Measurements from ENCODE around the gene PRAMEF11. TPM values are rescaled to one million over a fixed set of nuclear protein-coding genes. Genes with fewer than 3 reads are reported as not detected.
"Not testable (repeated sequence)": the region's sequence is repeated elsewhere in the genome, so short reads cannot be mapped to it uniquely, and the experiment has no call there.

Gene PRAMEF11
- total RNA-seq, 1 donor from 2014 or later, result not detected

DNA sequence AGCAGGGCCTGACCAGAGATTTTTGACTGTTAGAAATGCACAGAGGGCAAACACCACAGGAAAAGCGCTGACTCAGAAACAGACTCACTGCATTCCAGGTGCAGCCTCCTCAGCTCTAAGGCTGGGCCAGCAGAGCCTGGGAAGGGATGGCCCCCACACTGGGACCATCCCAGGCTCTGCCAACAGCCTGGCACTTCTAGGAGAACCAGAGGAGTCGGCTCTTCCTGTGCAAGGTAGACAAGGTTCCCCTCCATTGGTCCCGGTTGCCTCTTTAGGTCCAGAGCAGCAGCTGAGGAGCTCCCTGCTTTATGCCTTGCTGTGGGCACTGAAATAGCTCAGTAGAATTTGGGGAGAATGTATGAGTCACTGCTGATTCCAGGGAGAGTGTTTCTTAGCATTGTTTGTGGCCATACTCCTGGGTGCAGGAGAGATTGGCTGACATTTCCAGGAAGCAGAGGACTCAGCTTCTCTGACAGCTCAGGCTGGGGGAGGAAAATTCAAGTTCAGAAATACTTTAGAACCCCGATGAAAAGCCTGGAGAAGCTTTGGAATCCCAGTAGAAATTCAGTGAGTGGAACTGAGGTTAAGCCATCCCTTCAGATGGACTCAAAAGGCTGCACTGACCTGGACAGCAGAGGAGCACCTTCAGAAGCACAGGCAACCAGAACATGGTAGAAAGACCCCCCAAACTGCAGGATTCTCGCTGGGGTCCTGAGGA lies 20.4 kb downstream of the PRAMEF11 start:
- Histone ChIP-seq H3K27me3 (ENCODE audit: control insufficient read depth, insufficient read depth, low read length) (no peaks in the 10 kb centered on the region), H3K36me3 (ENCODE audit: control insufficient read depth, insufficient read depth, low read length) (no peaks in the 10 kb centered on the region), H3K4me3 (ENCODE audit: low read depth, low read length) (no peak overlapping the region)
- TF ChIP-seq, protein P1, sequence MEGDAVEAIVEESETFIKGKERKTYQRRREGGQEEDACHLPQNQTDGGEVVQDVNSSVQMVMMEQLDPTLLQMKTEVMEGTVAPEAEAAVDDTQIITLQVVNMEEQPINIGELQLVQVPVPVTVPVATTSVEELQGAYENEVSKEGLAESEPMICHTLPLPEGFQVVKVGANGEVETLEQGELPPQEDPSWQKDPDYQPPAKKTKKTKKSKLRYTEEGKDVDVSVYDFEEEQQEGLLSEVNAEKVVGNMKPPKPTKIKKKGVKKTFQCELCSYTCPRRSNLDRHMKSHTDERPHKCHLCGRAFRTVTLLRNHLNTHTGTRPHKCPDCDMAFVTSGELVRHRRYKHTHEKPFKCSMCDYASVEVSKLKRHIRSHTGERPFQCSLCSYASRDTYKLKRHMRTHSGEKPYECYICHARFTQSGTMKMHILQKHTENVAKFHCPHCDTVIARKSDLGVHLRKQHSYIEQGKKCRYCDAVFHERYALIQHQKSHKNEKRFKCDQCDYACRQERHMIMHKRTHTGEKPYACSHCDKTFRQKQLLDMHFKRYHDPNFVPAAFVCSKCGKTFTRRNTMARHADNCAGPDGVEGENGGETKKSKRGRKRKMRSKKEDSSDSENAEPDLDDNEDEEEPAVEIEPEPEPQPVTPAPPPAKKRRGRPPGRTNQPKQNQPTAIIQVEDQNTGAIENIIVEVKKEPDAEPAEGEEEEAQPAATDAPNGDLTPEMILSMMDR (IDR thresholded peaks at IDR 0.05; ENCODE audit: insufficient read depth, low read length, poor library complexity, severe bottlenecking), result no peak
- peak; percentile 14 for DNase-seq (ENCODE audit: low read depth)

- H3K36me3 ChIP-seq (ENCODE audit: control insufficient read depth, insufficient read depth, low read length), result no peaks in the 10 kb centered on the region
- no peaks in the 10 kb centered on the region for H3K27me3 ChIP-seq (ENCODE audit: control insufficient read depth, insufficient read depth, low read length)
- H3K4me3 ChIP-seq (ENCODE audit: low read depth, low read length), result no peak overlapping the region
- TF ChIP-seq, protein P1 (IDR thresholded peaks at IDR 0.05; ENCODE audit: insufficient read depth, low read length, poor library complexity, severe bottlenecking), result no peak
- no peak for DNase-seq (ENCODE audit: low read depth)
These were observed 21.3 kb downstream of the PRAMEF11 start for GRCh38 chr1:12809933-12810332.

DNA sequence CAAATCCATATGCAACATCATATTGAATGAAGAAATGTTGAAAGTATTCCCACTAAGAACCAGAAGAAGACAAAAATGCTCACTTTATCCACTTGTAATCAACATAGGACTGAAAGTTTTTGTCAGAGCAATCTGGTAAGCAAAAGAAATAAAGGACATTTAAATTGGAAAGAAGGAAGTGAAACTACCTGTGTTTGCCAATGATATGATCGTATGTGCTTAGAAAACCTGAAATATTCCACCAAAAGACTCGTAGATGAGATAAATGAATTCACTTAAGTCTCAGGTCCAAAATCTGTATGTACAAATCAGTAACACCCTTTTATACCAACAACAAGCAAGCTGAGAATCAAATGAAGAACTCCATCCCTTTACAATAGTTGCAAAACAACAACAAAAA lies 31.5 kb downstream of the PRAMEF11 start:
- Histone ChIP-seq H3K4me3 (ENCODE audit: low read depth, low read length) (no peak overlapping the region), H3K36me3 (ENCODE audit: control insufficient read depth, insufficient read depth, low read length) (no peaks in the 10 kb centered on the region), H3K27me3 (ENCODE audit: control insufficient read depth, insufficient read depth, low read length) (no peaks in the 10 kb centered on the region)
- TF ChIP-seq, protein P1 (IDR thresholded peaks at IDR 0.05; ENCODE audit: insufficient read depth, low read length, poor library complexity, severe bottlenecking), result no peak
- no peak for DNase-seq (ENCODE audit: low read depth)

DNA sequence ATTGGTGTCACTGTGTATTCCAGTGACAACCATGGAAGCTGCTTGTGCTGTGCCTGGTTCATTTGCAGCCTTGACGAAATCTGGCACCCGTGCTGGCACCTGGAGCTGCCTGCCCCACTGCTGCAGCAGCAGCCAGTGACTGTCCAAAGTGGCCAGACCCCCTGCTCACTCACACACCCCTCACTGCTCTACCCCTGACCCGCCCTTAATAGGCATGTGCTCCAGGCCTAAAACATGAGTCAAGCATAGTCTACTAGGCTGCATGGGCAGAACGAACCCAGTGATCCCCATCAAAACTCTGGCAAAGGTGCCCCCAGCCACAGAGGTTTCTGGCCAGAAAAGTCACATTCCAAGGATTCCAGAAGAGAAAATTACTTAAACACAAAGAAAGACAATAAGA lies 32.3 kb downstream of the PRAMEF11 start:
- H3K36me3 ChIP-seq (ENCODE audit: control insufficient read depth, insufficient read depth, low read length), result no peaks in the 10 kb centered on the region
- H3K4me3 ChIP-seq (ENCODE audit: low read depth, low read length), result no peak overlapping the region
- DNase-seq (ENCODE audit: low read depth), result no peak
- TF ChIP-seq, protein P1 (IDR thresholded peaks at IDR 0.05; ENCODE audit: insufficient read depth, low read length, poor library complexity, severe bottlenecking), result no peak
- no peaks in the 10 kb centered on the region for H3K27me3 ChIP-seq (ENCODE audit: control insufficient read depth, insufficient read depth, low read length)

- not testable (repeated sequence) for H3K36me3 ChIP-seq (ENCODE audit: control insufficient read depth, insufficient read depth, low read length); H3K4me3 ChIP-seq (ENCODE audit: low read depth, low read length); DNase-seq (ENCODE audit: low read depth)
These were observed 40.1 kb downstream of the PRAMEF11 start, which contains the start of gene PRAMEF1 for GRCh38 chr1:12791097-12791496. Gene PRAMEF1, plus strand, starts transcription at chr1:12791397. Its CDS starts 1,831 bp downstream, at chr1:12793228.

GRCh38 chr1:12784729-12785128 lies 46.5 kb downstream of the PRAMEF11 start:
- not testable (repeated sequence) for DNase-seq (ENCODE audit: low read depth); H3K27me3 ChIP-seq (ENCODE audit: control insufficient read depth, insufficient read depth, low read length); H3K36me3 ChIP-seq (ENCODE audit: control insufficient read depth, insufficient read depth, low read length); H3K4me3 ChIP-seq (ENCODE audit: low read depth, low read length)

More at GRCh38 chr1:12791097-12791496, 40.1 kb downstream of the PRAMEF11 start, which contains the start of gene PRAMEF1:
- H3K27me3 ChIP-seq (ENCODE audit: control insufficient read depth, insufficient read depth, low read length), result not testable (repeated sequence)

- not testable (repeated sequence) for H3K36me3 ChIP-seq (ENCODE audit: control insufficient read depth, insufficient read depth, low read length); DNase-seq (ENCODE audit: low read depth); H3K27me3 ChIP-seq (ENCODE audit: control insufficient read depth, insufficient read depth, low read length); H3K4me3 ChIP-seq (ENCODE audit: low read depth, low read length)
These were observed 47.4 kb downstream of the PRAMEF11 start for GRCh38 chr1:12783783-12784182.

- H3K4me3 ChIP-seq (ENCODE audit: low read depth, low read length); H3K36me3 ChIP-seq (ENCODE audit: control insufficient read depth, insufficient read depth, low read length); H3K27me3 ChIP-seq (ENCODE audit: control insufficient read depth, insufficient read depth, low read length); DNase-seq (ENCODE audit: low read depth): not testable (repeated sequence)
These were observed 49.7 kb downstream of the PRAMEF11 start for GRCh38 chr1:12781488-12781887.

Measured in kidney epithelial cell (primary cell).